OCI-LY7 (cell line): ENCODE data around the gene PTRHD1. TPM values are rescaled to one million over a fixed set of nuclear protein-coding genes. Genes with fewer than 3 reads are reported as not detected.
"Not testable (repeated sequence)": the region's sequence is repeated elsewhere in the genome, so short reads cannot be mapped to it uniquely, and the experiment has no call there.

ENCODE experiments used
- BruUV-seq: library from RNA; stranded (reverse); fragments of 400-500 nt; replicated peaks from 2 replicates; lab custom pipeline; 2021; lab: Mats Ljungman, UMichigan
- CTCF ChIA-PET: fragments of 300-600 bp; sonication (Branson Sonifier 250); formaldehyde crosslinking; loops from one replicate; lab custom pipeline; 2022; ENCODE audit warnings: antibody characterized with exemption; ENCODE audit not compliant: unreplicated experiment; lab: Charles Lee
- POLR2A ChIA-PET: fragments of 300-600 bp; sonication (Branson Sonifier 250); formaldehyde crosslinking; loops from one replicate; lab custom pipeline; 2022; ENCODE audit warnings: antibody characterized with exemption; lab: Charles Lee
- DNase-seq: peaks from one replicate; pipeline ENCODE4 v3.0.0-alpha.2; 2015; ENCODE audit warnings: low spot score
- H2AFZ ChIP-seq: fragments of 200-600 bp; sonication (generic), shearing (Covaris generic); 2 replicates; pipeline ENCODE4 v1.6.1; 2014; ENCODE audit warnings: mild to moderate bottlenecking, antibody characterized with exemption, low read length, moderate library complexity
- H3K27ac ChIP-seq: fragments of 200-600 bp; sonication (generic); 2 replicates; pipeline ENCODE4 v1.5.1; 2014; ENCODE audit warnings: mixed run types, low read depth, mild to moderate bottlenecking, moderate library complexity, low read length, inconsistent platforms; ENCODE audit not compliant: poor library complexity, severe bottlenecking
- H3K36me3 ChIP-seq: fragments of 200-600 bp; sonication (generic); 2 replicates; pipeline ENCODE4 v1.6.1; 2014; ENCODE audit warnings: mild to moderate bottlenecking, antibody characterized with exemption, low read length, moderate library complexity, mixed read lengths; ENCODE audit not compliant: insufficient read depth
- H3K4me1 ChIP-seq: fragments of 200-600 bp; sonication (generic); 2 replicates; pipeline ENCODE4 v1.5.1; 2014; ENCODE audit warnings: mild to moderate bottlenecking, low read length; ENCODE audit not compliant: insufficient read depth, poor library complexity, severe bottlenecking
- H3K4me2 ChIP-seq: fragments of 200-600 bp; sonication (generic); 2 replicates; pipeline ENCODE4 v1.6.1; 2014; ENCODE audit warnings: mild to moderate bottlenecking, low read length
- H3K4me3 ChIP-seq: fragments of 200-600 bp; sonication (generic); 2 replicates; pipeline ENCODE4 v1.5.1; 2014; ENCODE audit warnings: mild to moderate bottlenecking, low read depth, low read length; ENCODE audit not compliant: poor library complexity, severe bottlenecking
- H3K79me2 ChIP-seq: fragments of 200-600 bp; sonication (generic); 2 replicates; pipeline ENCODE4 v1.6.1; 2016; ENCODE audit warnings: low read depth, mild to moderate bottlenecking, low read length, moderate library complexity, mixed read lengths; ENCODE audit not compliant: insufficient read depth
- H3K9me2 ChIP-seq: fragments of 200-600 bp; sonication (generic); 2 replicates; pipeline ENCODE4 v1.6.1; 2016; ENCODE audit warnings: mild to moderate bottlenecking, low read length, mixed read lengths; ENCODE audit not compliant: insufficient read depth
- H3K9me3 ChIP-seq: fragments of 200-600 bp; sonication (generic); 2 replicates; pipeline ENCODE4 v1.6.1; 2014; ENCODE audit warnings: mild to moderate bottlenecking, mixed run types, low read length, mixed read lengths
- H4K20me1 ChIP-seq: fragments of 200-600 bp; sonication (generic); 2 replicates; pipeline ENCODE4 v1.6.1; 2014; ENCODE audit warnings: mild to moderate bottlenecking, antibody characterized with exemption, low read length, moderate library complexity, mixed read lengths; ENCODE audit not compliant: insufficient read depth
- EZH2phosphoT487 ChIP-seq: fragments of 200-600 bp; sonication (generic); IDR thresholded peaks from 2 replicates; pipeline ENCODE4 v1.6.1; 2018; ENCODE audit warnings: low read depth, borderline replicate concordance, mild to moderate bottlenecking, mixed run types, antibody characterized with exemption, low read length, moderate library complexity, mixed read lengths
- intact Hi-C: fragments of 100-400 bp; cut with micrococcal nuclease; formaldehyde crosslinking; loops from one replicate; pipeline ENCODE4 v1.10.0; 2022; ENCODE audit not compliant: unreplicated experiment
- total RNA-seq, 2 experiments: library from RNA; depleted of rRNA in 1 of 2; stranded (reverse); fragments of >200 nt in 1 of 2; shearing (Covaris generic) in 1 of 2; gene quantifications; 2 replicates each; pipeline ENCODE4 v1.2.3, GENCODE V29; 2014 to 2022
- TF ChIP-seq, protein P1 (sequence below): fragments of 200-600 bp; sonication (generic); conservative IDR thresholded peaks from 2 replicates; pipeline ENCODE4 v1.5.1; 2014; ENCODE audit warnings: mild to moderate bottlenecking, antibody characterized with exemption, low read length, moderate library complexity, mixed read lengths

The PTRHD1 gene
- total RNA-seq, 2 experiments from 2014 or later: 43.9 to 55.0 TPM

DNA sequence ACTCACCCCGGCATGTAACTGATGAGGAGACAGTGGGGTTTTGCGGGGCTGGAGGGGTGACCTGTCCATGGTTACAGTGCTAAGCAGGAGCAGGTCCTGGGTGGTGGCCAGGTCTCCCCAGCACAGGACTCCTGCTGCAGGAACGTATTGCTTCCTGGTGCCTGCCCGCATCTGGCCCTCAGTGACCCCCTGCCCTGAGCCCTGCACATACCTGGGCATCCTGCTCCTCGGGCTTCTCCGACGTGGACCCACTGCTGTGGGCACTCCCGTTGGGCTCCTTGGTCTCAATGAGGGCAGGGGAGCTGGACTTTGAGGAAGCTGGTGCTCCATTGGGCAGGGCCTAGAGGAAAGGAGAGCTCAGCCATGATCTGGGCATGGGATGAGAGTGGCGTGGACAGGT, 43.5 kb upstream of the PTRHD1 start:
- POLR2A ChIA-PET: no interaction called here
- Histone ChIP-seq H3K4me1 (no peaks in the 10 kb centered on the region), H3K9me3 (no peaks in the 10 kb centered on the region), H3K4me2 (no peak overlapping the region), H2AFZ (no peak overlapping the region), H3K27ac (no peak overlapping the region), H3K9me2 (no peaks in the 10 kb centered on the region), H4K20me1 (no peaks in the 10 kb centered on the region), H3K36me3 (peaks cover 36% of the 10 kb centered on the region), H3K4me3 (no peak overlapping the region), H3K79me2 (no peaks in the 10 kb centered on the region)
- CTCF ChIA-PET: no interaction called here
- TF ChIP-seq, protein P1, sequence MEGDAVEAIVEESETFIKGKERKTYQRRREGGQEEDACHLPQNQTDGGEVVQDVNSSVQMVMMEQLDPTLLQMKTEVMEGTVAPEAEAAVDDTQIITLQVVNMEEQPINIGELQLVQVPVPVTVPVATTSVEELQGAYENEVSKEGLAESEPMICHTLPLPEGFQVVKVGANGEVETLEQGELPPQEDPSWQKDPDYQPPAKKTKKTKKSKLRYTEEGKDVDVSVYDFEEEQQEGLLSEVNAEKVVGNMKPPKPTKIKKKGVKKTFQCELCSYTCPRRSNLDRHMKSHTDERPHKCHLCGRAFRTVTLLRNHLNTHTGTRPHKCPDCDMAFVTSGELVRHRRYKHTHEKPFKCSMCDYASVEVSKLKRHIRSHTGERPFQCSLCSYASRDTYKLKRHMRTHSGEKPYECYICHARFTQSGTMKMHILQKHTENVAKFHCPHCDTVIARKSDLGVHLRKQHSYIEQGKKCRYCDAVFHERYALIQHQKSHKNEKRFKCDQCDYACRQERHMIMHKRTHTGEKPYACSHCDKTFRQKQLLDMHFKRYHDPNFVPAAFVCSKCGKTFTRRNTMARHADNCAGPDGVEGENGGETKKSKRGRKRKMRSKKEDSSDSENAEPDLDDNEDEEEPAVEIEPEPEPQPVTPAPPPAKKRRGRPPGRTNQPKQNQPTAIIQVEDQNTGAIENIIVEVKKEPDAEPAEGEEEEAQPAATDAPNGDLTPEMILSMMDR: no peak
- no peak for TF ChIP-seq EZH2phosphoT487
- no peak for DNase-seq
- intact Hi-C loops: no loop called here
- no TSS peak for BruUV-seq

DNA sequence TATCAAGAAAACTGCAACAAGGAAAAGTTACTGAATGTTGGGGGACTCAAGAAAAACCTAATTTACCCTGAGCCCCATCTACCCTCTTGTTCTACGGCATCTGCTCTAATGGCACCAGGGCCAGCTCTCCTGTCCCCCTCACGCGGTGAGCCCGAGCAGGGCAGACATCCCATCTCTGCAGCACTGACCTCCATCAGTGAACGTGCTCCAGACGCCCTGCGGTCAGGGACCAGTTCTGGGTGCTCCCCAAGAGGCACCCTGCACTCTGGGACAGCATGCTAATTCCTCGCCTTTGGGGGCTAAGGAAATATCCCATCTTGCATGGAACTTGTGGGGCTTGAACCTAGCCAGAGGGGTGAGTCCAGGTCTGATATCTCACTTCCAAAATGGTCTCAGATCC, 43.0 kb upstream of the PTRHD1 start:
- Histone ChIP-seq H4K20me1 (no peaks in the 10 kb centered on the region), H3K4me3 (no peak overlapping the region), H3K9me3 (no peaks in the 10 kb centered on the region), H3K4me1 (no peaks in the 10 kb centered on the region), H3K36me3 (peaks cover 38% of the 10 kb centered on the region), H2AFZ (no peak overlapping the region), H3K9me2 (no peaks in the 10 kb centered on the region), H3K4me2 (no peak overlapping the region), H3K27ac (no peak overlapping the region), H3K79me2 (no peaks in the 10 kb centered on the region)
- TF ChIP-seq, protein P1: no peak
- no peak for TF ChIP-seq EZH2phosphoT487
- ChIA-PET CTCF (no interaction called here), POLR2A (no interaction called here)
- DNase-seq: no peak
- intact Hi-C loops: no loop called here
- BruUV-seq: no TSS peak

DNA sequence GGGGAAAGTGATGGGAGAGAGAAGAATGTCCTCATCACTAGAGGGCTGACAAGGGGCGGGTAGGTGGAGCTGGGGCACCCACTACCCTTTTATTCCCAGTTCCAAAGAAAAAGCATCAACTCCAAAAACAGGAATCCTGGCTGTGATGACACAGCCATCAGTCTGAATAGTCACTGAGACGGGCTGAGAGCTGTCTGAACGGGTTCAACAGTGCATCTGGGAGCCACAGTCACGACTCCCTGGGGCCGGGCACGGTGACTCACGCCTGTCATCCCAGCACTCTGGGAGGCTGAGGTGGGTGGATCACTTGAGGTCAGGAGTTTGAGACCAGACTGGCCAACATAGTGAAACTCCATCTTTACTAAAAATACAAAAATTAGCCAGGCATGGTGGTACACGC, 42.2 kb upstream of the PTRHD1 start:
- H3K9me2 ChIP-seq, H3K4me2 ChIP-seq, H3K27ac ChIP-seq, H4K20me1 ChIP-seq, H3K9me3 ChIP-seq, H2AFZ ChIP-seq, DNase-seq, POLR2A ChIA-PET, intact Hi-C loops, H3K4me3 ChIP-seq, H3K79me2 ChIP-seq, H3K4me1 ChIP-seq, BruUV-seq: not testable (repeated sequence)
- H3K36me3 ChIP-seq: peaks cover 40% of the 10 kb centered on the region
- CTCF ChIA-PET: interaction anchor here (0.6 kb wide), 1 partner anchor 107 kb away, joined by 3 read pairs; no protein-coding TSS in a partner anchor
